GM12875 (cell line): Measurements from ENCODE around the gene ROR1.

ENCODE experiments used
- H3K4me3 ChIP-seq: one replicate; pipeline ENCODE4 v1.5.1; 2011; ENCODE audit warnings: low read depth, low read length, control low read depth
- TF ChIP-seq, protein P1 (sequence below): IDR thresholded peaks from 2 replicates; pipeline ENCODE4 v1.5.1; 2011; ENCODE audit warnings: low read depth, mild to moderate bottlenecking, control low read depth, inconsistent platforms, low read length, moderate library complexity, borderline replicate concordance; ENCODE audit not compliant: insufficient read depth

The ROR1 gene

DNA sequence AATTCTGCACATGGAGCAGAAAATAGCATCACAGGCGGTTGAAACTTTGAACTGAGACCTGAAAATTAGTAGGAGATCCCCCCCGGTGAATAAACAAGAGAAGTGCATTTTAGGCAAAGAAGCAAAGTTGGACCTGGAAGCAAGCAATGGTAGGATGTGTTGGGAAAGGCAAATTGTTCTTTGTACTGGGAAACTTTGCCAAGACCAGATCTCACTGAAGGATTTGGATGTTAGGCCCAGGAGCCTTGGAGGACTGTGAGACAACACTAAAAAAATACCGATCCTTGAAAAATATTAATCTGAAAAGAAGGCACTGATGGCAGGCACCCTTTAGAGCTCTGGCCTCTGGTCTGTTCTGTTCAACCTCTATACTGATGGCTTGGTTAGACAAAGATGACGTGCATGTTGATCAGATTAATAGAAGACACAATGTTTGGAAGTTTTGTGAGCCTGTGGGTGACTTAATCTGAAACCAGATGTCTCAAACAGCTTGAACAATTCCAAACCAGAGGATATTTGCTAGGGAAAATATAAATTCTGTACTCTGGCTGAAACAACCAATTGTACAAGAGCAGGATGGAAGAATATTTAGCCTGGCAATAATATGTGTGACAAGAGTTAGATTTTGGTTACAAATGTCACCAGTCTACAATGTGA is 108.4 kb downstream of the ROR1 start:
- TF ChIP-seq, protein P1, sequence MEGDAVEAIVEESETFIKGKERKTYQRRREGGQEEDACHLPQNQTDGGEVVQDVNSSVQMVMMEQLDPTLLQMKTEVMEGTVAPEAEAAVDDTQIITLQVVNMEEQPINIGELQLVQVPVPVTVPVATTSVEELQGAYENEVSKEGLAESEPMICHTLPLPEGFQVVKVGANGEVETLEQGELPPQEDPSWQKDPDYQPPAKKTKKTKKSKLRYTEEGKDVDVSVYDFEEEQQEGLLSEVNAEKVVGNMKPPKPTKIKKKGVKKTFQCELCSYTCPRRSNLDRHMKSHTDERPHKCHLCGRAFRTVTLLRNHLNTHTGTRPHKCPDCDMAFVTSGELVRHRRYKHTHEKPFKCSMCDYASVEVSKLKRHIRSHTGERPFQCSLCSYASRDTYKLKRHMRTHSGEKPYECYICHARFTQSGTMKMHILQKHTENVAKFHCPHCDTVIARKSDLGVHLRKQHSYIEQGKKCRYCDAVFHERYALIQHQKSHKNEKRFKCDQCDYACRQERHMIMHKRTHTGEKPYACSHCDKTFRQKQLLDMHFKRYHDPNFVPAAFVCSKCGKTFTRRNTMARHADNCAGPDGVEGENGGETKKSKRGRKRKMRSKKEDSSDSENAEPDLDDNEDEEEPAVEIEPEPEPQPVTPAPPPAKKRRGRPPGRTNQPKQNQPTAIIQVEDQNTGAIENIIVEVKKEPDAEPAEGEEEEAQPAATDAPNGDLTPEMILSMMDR, result no peak
- no peak overlapping the region for H3K4me3 ChIP-seq

DNA sequence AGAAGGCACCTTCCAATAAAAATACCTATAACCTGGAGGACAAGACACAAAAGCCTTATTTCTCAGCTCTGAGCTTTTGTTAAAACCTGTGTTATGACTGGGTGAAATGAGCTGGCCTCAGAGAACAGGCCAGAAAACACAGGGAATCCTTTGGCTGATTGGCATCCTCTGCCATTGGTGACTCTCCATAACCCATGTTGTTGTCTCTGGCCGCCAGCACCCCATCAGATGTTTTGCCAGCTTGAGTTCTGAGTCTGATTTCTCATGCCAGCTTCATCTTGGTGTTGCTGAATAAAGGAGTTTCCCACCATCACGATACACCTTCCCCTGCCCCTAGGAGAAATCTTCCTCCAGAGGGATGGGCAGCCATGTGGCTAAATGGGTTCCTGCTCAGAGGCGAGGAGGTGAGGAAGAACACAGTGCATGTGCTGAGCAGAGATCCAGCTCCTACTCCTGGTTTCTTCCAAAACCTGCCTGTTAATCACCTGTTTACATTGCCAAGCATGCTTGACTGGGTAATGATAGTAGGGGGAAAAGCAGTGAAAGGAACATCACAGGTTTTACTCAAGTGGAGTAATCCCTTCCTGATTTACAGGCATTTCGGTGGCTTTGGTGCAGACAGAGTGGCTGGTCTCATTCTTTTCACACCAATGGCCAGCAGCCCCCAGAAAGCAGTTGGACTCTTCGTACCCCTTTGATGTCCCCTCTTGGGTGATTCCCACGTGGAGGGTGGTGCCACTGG is 109.8 kb downstream of the ROR1 start:
- no peak overlapping the region for H3K4me3 ChIP-seq
- TF ChIP-seq, protein P1, result no peak

DNA sequence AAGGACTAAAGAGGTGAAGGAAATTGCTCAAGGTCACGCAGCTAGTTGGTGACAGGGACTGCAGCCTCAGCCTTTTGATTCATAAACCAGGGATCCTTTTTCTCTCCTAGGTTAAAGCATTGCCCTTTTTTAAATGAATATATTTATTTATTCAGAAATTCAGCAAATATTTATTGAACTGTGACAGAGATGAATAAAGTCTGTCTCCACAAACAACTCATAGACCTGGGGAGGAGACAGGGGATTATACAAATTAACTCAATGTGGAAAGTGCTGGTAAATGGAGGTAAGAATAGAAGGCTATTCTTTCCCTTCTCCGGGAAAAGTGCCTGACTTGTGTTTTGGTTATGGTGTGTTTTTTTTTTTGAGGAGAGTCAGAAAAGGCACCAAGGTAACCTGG is 110.7 kb downstream of the ROR1 start:
- H3K4me3 ChIP-seq, result no peak overlapping the region
- TF ChIP-seq, protein P1, result no peak

DNA sequence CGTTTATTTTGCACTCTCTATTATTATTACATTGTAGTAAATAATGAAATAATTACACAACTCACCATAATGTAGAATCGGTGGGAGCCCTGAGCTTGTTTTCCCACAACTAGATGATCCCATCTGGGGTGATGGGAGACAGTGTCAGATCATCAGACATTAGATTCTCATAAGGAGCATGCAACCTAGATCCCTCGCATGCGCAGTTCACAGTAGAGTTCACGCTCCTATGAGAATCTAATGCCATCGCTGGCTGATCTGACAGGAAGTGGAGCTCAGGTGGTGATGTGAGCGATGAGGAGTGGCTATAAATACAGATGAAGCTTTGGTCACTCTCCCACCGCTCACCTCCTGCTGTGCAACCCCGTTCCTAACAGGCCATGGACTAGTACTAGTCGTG is 112.1 kb downstream of the ROR1 start:
- TF ChIP-seq, protein P1, result no peak
- no peak overlapping the region for H3K4me3 ChIP-seq

DNA sequence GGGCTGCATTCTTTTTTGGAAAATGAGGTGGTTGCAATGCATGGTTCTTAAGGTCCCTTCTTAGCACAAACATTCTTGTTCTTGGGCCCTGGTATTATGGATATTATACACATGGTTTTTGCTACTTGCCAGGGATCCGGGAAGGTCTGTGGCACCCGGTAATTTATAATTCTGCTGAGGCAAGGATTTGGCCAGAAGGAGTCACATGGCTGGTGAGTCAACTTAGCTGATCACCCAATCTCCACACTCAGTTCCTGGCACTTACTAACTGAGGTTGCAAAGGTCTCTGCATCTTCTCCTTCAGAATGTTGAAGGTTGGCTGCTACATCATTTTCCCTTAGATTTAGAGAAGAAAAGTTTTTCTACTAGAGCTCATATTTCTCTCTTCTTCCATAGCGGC is 112.5 kb downstream of the ROR1 start:
- TF ChIP-seq, protein P1, result no peak
- H3K4me3 ChIP-seq, result no peak overlapping the region

DNA sequence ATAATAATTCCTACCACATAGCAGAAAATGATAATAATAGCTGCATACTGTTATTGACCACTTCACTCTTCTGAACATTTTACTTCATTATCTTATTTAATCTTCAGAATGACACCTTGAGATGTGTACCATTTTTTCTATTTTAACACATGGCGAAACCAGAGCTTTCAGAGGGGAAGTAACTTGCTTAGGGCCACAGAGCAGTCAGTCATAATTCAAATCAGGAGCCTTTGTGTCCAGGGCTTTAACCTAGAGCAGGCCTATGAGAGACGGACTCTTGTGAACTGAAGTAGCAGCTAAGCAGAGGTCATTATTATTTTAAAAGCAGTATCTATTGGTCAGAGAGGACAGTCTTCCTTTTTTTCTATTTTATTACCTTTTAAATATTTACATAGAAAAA is 114.0 kb downstream of the ROR1 start:
- no peak overlapping the region for H3K4me3 ChIP-seq
- TF ChIP-seq, protein P1, result no peak

DNA sequence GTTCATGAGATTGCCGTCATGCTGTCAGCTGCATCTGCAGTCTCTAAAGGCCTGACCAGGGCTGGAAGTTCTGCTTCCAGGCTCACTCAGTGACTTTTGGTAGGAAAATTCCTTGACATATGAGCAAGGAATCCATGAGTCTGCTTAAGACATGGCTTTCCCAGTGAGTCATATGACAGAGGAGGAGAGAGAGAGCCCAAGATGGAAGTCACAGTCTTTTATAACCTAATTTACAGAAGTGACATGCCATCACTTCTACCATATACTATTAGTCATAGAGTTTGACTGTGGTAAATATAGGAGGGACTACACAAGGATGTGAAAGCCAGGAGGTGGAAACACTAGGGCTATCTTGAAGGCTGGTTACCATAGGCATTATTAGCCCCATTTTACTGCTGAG is 115.2 kb downstream of the ROR1 start:
- TF ChIP-seq, protein P1, result no peak
- no peak overlapping the region for H3K4me3 ChIP-seq
